Adrenal gland (tissue), 12 donors: ENCODE data around the gene A1BG. TPM values are rescaled to one million over a fixed set of nuclear protein-coding genes. Genes with fewer than 3 reads are reported as not detected.

Experiments used
- DNase-seq, 7 donors: peaks; one replicate each; pipeline ENCODE4 v3.0.0-alpha.2; 2019 to 2020
- H3K27ac ChIP-seq, 5 donors: fragments of 200-600 bp; sonication (generic) in 4 of 5; 1 replicate in 3 of 5; 2 replicates in 2 of 5; pipeline versions ENCODE4 v1.5.1 to v1.8.0; 2016 to 2020; ENCODE audit warnings: mild to moderate bottlenecking in 1 of 5
- H3K27me3 ChIP-seq: fragments of 200-600 bp; 2 replicates; pipeline ENCODE4 v1.8.0; 2021
- H3K36me3 ChIP-seq, 2 donors: fragments of 200-600 bp; replicated peaks in 1 of 2; 1 replicate in 1 of 2; 2 replicates in 1 of 2; pipeline versions ENCODE4 v1.5.1 to v1.8.0; 2018 to 2022
- H3K4me1 ChIP-seq, 2 donors: fragments of 200-600 bp; replicated peaks in 1 of 2; 1 replicate in 1 of 2; 2 replicates in 1 of 2; pipeline versions ENCODE4 v1.5.1 to v1.8.0; 2018 to 2021
- H3K4me3 ChIP-seq, 4 donors: fragments of 200-600 bp; sonication (generic) in 3 of 4; one replicate each; pipeline ENCODE4 v1.5.1; 2016 to 2018
- H3K9me3 ChIP-seq, 3 donors: fragments of 200-600 bp; sonication (generic) in 1 of 3; replicated peaks in 1 of 3; 1 replicate in 2 of 3; 2 replicates in 1 of 3; pipeline versions ENCODE4 v1.5.1 to v1.8.0; 2016 to 2021
- POLR2A ChIP-seq, 2 donors: fragments of 450-650 bp; IDR thresholded peaks; one replicate each; pipeline ENCODE4 v1.6.1; 2017; ENCODE audit warnings: antibody characterized with exemption in 2 of 2, mild to moderate bottlenecking in 2 of 2, moderate library complexity in 1 of 2
- WGBS, 4 donors: extraction: QIAGEN DNeasy Blood & Tissue Kit in 2 of 4; methylation state at CpG; one replicate each; pipeline versions ENCODE4 v1.1.5 to v1.1.7; 2013 to 2017; 5-methylcytosine and 5-hydroxymethylcytosine counted together
- intact Hi-C, 2 donors: fragments of 100-400 bp; cut with DNase I; formaldehyde crosslinking; loops; one replicate each; pipeline versions ENCODE4 v1.14.1 to v1.15.0; 2022 to 2023
- polyA plus RNA-seq, 3 donors: library from polyadenylated mRNA; stranded (reverse); fragments of 200-250 nt in 2 of 3; fragments of 350-450 nt in 1 of 3; fragmentation: Illumina TruSeq in 1 of 3; extraction: RNeasy Lipid Tissue Mini Kit (QIAGEN cat#74804) in 1 of 3; gene quantifications; one replicate each; pipeline ENCODE4 v1.2.3, GENCODE V29; 2013 to 2014
- total RNA-seq, 9 donors: library from RNA; depleted of rRNA in 4 of 9; stranded (reverse); fragments of >200 nt in 4 of 9; fragments of 120-200 nt in 1 of 9; fragmentation: NEBNext Ultra II Directional in 1 of 9; extraction: Animal tissue kit (Norgen Biotek cat#: 25700) in 1 of 9; gene quantifications; one replicate each; pipeline versions ENCODE4 v1.1.0 to v1.2.4, GENCODE V29; 2013 to 2023
- TF ChIP-seq, protein P1 (sequence below), 6 experiments: fragments of 450-650 bp in 4 of 6; fragments of 200-600 bp in 2 of 6; sonication (generic) in 1 of 6; IDR thresholded peaks; 1 replicate in 5 of 6; 2 replicates in 1 of 6; pipeline versions ENCODE4 v1.5.1 to v1.8.0; 2016 to 2021; ENCODE audit warnings: antibody characterized with exemption in 6 of 6, mild to moderate bottlenecking in 2 of 6, moderate library complexity in 1 of 6
- donor health status: healthy with polysubstance abuse.
- donor health status: Bipolar disorder and iron deficiency.
- donor health status: DM: yes; HTN: yes; CAD: no.
- donor health status: DM: no; HTN: no; CAD: no.
- donor health status: DM: no; HTN: no; CAD: no.
- donor health status: DM: yes; HTN: yes; CAD: no.

Gene A1BG
- total and polyA plus RNA-seq, 12 donors = 0.39 to 41.3 (median 6.6) TPM; not detected in 1

DNA sequence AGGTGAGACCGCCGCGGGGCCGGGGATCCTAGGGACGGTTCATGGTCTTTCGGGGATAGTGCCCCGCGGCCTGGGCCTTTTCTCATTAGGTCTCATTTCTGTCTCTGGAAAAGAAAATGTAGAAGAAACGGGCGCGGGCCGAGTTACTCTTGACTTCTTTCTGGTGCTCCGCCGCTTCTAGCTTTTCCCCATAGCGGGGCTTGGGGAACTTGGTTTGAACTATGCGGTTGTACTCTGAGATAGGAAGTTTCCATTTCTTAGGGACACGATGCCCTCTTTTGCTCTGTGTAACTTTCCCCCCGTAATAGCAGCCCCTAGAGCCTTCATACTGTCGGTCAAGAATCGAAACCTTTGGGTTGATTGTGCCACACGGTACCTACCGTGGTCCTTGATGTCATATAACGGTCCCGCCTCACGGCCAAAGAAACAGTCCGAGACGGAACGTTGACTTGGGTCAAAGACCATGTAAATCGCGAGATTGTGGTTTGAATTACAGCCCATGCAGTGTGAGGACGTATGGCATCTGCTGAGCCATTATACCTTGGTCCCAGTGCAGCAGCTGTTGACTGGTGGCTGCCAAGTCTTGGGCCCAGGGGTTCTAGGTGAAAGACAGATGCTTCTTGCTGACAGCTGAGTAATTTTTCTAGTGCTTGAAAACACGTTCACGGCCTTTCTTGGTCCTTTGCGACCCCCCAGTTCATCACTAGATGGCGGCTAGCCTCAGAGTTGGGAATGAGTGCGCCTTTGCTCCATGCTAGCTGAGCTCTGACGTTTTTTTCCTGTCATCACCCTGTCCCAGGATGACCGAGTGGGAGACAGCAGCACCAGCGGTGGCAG is 34.3 kb upstream of the A1BG start:
- Histone ChIP-seq H3K9me3 (no peaks in the 10 kb centered on the region), H3K27ac (peak overlapping the region; percentile 80 to 99 (median 97)), H3K4me1 (peaks cover 22 to 27% of the 10 kb centered on the region in 2 donors), H3K36me3 (peaks cover 0 to 34% of the 10 kb centered on the region in 2 donors), H3K27me3 (no peaks in the 10 kb centered on the region), H3K4me3 (peak overlapping the region; percentile 58 to 88 (median 80))
- 6 to 10% (median 8%) methylated on average over 30 to 39 of the region's 39 CpGs for WGBS, 4 donors
- no peak for TF ChIP-seq POLR2A (IDR thresholded peaks at IDR 0.05)
- TF ChIP-seq, protein P1, sequence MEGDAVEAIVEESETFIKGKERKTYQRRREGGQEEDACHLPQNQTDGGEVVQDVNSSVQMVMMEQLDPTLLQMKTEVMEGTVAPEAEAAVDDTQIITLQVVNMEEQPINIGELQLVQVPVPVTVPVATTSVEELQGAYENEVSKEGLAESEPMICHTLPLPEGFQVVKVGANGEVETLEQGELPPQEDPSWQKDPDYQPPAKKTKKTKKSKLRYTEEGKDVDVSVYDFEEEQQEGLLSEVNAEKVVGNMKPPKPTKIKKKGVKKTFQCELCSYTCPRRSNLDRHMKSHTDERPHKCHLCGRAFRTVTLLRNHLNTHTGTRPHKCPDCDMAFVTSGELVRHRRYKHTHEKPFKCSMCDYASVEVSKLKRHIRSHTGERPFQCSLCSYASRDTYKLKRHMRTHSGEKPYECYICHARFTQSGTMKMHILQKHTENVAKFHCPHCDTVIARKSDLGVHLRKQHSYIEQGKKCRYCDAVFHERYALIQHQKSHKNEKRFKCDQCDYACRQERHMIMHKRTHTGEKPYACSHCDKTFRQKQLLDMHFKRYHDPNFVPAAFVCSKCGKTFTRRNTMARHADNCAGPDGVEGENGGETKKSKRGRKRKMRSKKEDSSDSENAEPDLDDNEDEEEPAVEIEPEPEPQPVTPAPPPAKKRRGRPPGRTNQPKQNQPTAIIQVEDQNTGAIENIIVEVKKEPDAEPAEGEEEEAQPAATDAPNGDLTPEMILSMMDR (IDR thresholded peaks at IDR 0.05) = no peak
- DNase-seq = peak in 1 of 7 donors; percentile 56
- intact Hi-C loops = no loop called here

DNA sequence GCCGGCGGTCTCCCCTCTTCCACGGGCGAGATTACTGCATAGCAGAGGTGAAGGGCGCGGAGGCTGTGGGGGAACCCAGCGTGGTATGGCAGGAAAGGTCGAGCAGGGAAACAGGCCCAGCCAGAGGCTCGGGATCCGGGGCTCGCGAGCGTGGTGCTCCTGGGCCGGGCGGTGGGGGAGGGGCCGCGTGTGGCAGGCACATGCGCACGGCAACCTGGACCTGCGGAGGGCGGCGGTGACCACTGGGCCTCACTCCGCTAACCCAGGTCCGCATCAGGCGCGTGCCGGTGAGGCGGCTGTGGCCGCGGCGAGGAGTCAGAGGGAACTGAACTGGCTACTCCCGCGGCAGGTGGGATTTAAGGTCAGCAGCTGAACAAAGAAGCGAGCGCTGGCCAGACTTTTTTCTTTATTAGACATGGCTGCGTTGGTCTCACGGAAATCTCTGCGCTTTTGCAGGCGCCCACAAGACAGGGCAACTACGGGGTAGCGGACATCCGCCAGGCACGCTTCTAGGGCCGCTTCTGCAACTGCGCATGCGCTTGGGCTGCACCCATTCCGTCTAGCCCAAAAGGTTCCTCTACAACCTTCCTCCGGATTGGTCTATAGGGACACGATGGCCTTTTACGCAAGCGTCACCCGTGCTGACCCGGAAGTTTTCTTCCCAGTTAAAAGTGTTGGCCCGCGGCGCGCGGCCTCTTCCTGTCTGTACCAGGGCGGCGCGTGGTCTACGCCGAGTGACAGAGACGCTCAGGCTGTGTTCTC is 33.5 kb upstream of the A1BG start, which contains the start of gene RPS5:
RPS5 (plus strand) TSS at position 694 of the 762 bp plus-strand sequence. CDS start 869 bp downstream, outside the sequence.
- intact Hi-C loops = no loop called here
- Histone ChIP-seq H3K27me3 (no peaks in the 10 kb centered on the region), H3K9me3 (no peaks in the 10 kb centered on the region), H3K36me3 (peaks cover 0 to 28% of the 10 kb centered on the region in 2 donors), H3K4me1 (peaks cover 27 to 32% of the 10 kb centered on the region in 2 donors), H3K4me3 (peak within 1 kb of the TSS; percentile 74 to 88 (median 80)), H3K27ac (peak within 1 kb of the TSS; percentile 95 to 99 (median 97))
- peak; percentile 94 to 99 (median 98) for DNase-seq
- WGBS, 4 donors = 0 to 1% (median 0%) methylated on average over 14 to 64 of the region's 64 CpGs
- TF ChIP-seq, protein P1 (IDR thresholded peaks at IDR 0.05) = peak in 1 of 6 experiments; percentile 9
- peak; percentile 64 to 80 for TF ChIP-seq POLR2A (IDR thresholded peaks at IDR 0.05)

DNA sequence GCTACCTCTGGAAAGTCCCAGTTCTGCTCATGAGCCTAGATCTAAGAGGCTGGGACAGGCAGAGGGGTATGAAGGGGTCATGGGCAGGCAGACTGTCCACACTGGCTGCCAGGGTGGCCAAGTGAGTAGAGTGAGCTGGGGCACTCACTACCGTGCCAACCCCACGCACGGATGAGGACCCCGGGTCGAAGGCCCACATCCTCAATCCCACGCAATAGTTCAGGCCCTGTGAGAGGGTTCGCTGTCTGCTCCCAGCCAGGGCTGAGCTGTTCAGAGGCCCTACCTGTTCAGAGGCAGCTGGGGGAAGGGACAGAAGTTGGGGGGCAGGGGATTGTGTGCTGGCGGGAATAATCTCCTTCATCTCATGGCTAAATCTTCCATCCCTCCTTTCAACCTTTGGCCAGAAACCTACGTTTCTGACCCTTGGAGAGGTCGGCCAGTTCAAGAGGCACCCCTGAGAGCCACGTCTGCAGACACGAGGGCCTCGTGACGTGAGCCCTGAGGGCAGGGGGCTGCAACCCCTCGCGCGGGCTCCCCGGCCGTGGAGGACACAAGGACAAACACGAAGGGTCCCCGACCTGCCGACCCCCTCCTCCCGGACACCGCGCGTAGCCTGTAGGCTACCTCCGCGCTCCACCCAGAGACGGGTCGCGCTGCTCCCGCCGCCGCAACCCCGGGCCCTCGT is 32.7 kb upstream of the A1BG start:
- Histone ChIP-seq H3K36me3 (peaks cover 0 to 21% of the 10 kb centered on the region in 2 donors), H3K4me1 (peaks cover 30 to 36% of the 10 kb centered on the region in 2 donors), H3K27me3 (no peaks in the 10 kb centered on the region), H3K4me3 (peak overlapping the region; percentile 71 to 86 (median 74)), H3K27ac (peak overlapping the region; percentile 95 to 99 (median 97)), H3K9me3 (no peaks in the 10 kb centered on the region)
- TF ChIP-seq, protein P1 (IDR thresholded peaks at IDR 0.05) = no peak
- no peak for TF ChIP-seq POLR2A (IDR thresholded peaks at IDR 0.05)
- 9 to 34% (median 11%) methylated on average over 10 to 36 of the region's 36 CpGs for WGBS, 4 donors
- intact Hi-C loops = no loop called here
- peak in 1 of 7 donors; percentile 64 for DNase-seq
